Measurements from ENCODE around the gene KIAA0825.

The KIAA0825 gene

DNA sequence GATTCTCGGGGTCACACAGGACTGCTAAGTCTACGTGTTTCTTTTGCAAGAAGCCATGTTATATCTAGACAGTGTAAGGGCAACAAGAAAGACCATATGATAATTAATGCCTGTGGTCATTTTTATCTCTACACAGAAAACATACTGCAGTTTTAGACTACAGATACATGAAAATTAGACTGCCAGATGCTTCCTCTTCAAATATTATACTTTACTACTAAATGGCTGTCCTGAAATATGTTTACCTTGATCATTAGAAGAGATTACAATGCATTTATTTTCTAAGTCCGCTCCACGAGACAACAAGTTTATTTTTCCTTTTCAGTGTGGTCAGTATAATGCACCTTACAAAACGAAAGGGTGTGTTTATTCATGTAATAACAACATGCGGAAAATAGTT lies 147.6 kb downstream of the KIAA0825 start:
- no peak overlapping the region for H3K4me3 ChIP-seq (ENCODE audit: low read depth, low read length)
- no peak for DNase-seq (ENCODE audit: low read depth, low spot score)
- in situ Hi-C loops (cut with HindIII; ENCODE audit: low sequenced_read_pairs), result no loop called here
- no peak for TF ChIP-seq CTCF (IDR thresholded peaks at IDR 0.05; ENCODE audit: low read depth, low read length)

DNA sequence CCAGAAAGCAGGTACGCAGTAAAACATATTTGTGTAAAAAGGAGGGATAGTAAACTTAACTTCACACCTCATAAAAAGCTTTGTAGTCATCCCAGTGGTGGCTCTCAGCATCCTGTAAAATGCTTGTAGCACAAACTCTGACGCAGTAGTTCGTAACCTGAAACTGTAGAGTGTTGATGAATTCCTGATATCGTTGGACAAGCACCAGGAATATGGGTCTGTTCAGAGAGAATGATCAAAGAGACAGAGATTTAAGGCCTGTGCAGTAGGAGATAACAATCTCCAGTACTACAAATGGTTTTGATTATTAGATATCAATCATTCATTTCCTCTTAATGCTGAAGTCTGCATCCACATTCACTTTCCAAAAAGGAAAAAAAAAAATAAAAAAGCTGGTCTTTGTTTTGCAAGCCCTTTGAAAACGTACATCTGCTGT lies 148.5 kb downstream of the KIAA0825 start:
- no peak overlapping the region for H3K4me3 ChIP-seq (ENCODE audit: low read depth, low read length)
- no peak for TF ChIP-seq CTCF (IDR thresholded peaks at IDR 0.05; ENCODE audit: low read depth, low read length)
- in situ Hi-C loops (cut with HindIII; ENCODE audit: low sequenced_read_pairs), result no loop called here
- DNase-seq (ENCODE audit: low read depth, low spot score), result peak; percentile 56

DNA sequence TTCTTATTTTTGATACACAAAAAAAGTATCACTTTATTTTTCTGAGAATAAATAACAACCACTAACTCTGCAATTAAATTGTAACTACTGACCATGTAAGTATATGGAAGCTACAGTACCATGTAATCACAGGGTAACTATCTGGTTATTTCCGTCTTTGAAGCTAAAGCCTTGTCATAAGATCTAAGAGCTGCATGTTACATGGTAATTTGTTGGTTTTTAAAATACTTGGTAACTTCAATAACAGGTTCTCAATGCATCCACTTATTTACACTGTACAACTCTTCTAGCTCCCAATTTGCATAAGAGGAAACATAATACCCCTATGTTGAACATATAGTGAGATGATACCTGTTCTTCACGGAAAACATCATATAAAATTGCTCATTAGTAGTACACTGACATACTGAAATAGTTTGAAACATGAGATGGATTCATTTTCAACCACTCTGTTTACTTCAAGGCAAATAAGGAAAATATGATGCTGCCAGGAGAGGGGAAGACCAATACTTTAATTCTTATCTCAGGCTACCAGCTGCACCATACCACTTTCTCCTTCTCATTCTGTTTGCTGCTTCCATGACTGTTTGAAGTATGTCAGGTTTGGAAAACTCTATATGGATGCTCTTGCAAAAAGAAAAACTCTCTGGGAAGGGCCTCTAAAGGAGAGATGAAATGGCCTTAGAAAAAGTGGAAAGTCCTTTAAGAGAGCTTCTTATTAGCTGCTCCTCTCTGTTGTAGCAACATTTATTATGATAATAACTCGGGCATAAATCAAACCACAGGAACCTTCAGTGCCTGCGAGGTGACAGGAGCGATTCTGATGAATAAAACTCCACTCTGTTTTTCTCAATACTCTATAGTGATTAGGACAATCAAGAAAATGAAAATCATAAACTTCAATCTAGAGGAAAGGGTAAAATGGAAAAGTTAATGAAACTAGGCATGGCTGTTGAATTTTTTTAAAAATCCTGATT lies 150.2 kb downstream of the KIAA0825 start:
- no peak for TF ChIP-seq CTCF (IDR thresholded peaks at IDR 0.05; ENCODE audit: low read depth, low read length)
- no peak overlapping the region for H3K4me3 ChIP-seq (ENCODE audit: low read depth, low read length)
- in situ Hi-C loops (cut with HindIII; ENCODE audit: low sequenced_read_pairs), result no loop called here
- no peak for DNase-seq (ENCODE audit: low read depth, low spot score)

DNA sequence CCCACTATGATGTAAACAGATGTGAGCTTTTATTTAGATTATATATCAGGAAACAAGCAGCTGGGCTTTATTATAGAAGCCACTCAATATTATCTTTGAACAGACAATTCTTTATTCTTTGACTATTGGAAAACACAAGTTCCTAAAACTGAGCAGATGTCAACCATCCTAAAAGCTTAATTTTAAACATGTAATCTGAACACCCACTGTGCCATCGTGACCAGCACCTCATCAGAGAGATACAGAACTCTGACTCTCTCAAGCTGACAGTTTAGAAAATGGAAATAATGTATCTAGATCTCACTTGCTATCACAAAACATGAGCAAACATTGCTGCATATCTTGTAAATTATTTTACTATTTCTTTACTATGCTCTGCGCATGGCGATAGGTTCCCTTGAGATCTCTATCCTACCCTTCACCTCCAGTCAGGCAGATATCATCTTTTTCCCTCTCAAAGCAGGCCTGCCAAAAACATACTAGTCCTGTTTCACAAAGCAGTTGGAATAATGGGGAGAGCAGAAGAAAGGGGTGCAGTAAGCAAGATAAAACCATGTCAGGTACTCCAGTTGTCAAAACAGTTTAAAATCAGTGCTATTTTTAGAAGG lies 151.0 kb downstream of the KIAA0825 start:
- in situ Hi-C loops (cut with HindIII; ENCODE audit: low sequenced_read_pairs), result no loop called here
- TF ChIP-seq CTCF (IDR thresholded peaks at IDR 0.05; ENCODE audit: low read depth, low read length), result no peak
- DNase-seq (ENCODE audit: low read depth, low spot score), result no peak
- H3K4me3 ChIP-seq (ENCODE audit: low read depth, low read length), result no peak overlapping the region

GRCh38 chr5:94463739-94464138 lies 154.7 kb downstream of the KIAA0825 start:
- H3K4me3 ChIP-seq (ENCODE audit: low read depth, low read length), result no peak overlapping the region
- DNase-seq (ENCODE audit: low read depth, low spot score), result no peak
- no peak for TF ChIP-seq CTCF (IDR thresholded peaks at IDR 0.05; ENCODE audit: low read depth, low read length)
- in situ Hi-C loops (cut with HindIII; ENCODE audit: low sequenced_read_pairs), result no loop called here

GRCh38 chr5:94461131-94461530 lies 157.3 kb downstream of the KIAA0825 start:
- DNase-seq (ENCODE audit: low read depth, low spot score), result no peak
- no peak overlapping the region for H3K4me3 ChIP-seq (ENCODE audit: low read depth, low read length)
- in situ Hi-C loops (cut with HindIII; ENCODE audit: low sequenced_read_pairs), result no loop called here
- no peak for TF ChIP-seq CTCF (IDR thresholded peaks at IDR 0.05; ENCODE audit: low read depth, low read length)

Measured in astrocyte of the spinal cord (primary cell).